Jurkat, Clone E6-1 (cell line): ENCODE results near the gene PABPN1L.
A peak's percentile ranks its signal among the peaks of the same experiment; 100 is the strongest.

Experiments used
- DNase-seq: peaks from one replicate; pipeline ENCODE4 v3.0.0-alpha.2; 2011; ENCODE audit warnings: low read depth, low spot score
- H3K4me3 ChIP-seq: 2 replicates; pipeline ENCODE4 v1.5.1; 2011; ENCODE audit warnings: mild to moderate bottlenecking, low read length, control low read depth, moderate library complexity

The PABPN1L gene

GRCh38 chr16:88886845-88887521 is 20.5 kb upstream of the PABPN1L start:
- H3K4me3 ChIP-seq = no peak overlapping the region
- no peak for DNase-seq

GRCh38 chr16:88886420-88886844 is 20.0 kb upstream of the PABPN1L start:
- no peak for DNase-seq
- H3K4me3 ChIP-seq = no peak overlapping the region

GRCh38 chr16:88885693-88886280 is 19.3 kb upstream of the PABPN1L start:
- DNase-seq = no peak
- H3K4me3 ChIP-seq = no peak overlapping the region

- DNase-seq = no peak
- no peak overlapping the region for H3K4me3 ChIP-seq
Measured at GRCh38 chr16:88884569-88885271, 18.3 kb upstream of the PABPN1L start.

GRCh38 chr16:88883946-88884345 is 17.5 kb upstream of the PABPN1L start:
- no peak for DNase-seq

DNA sequence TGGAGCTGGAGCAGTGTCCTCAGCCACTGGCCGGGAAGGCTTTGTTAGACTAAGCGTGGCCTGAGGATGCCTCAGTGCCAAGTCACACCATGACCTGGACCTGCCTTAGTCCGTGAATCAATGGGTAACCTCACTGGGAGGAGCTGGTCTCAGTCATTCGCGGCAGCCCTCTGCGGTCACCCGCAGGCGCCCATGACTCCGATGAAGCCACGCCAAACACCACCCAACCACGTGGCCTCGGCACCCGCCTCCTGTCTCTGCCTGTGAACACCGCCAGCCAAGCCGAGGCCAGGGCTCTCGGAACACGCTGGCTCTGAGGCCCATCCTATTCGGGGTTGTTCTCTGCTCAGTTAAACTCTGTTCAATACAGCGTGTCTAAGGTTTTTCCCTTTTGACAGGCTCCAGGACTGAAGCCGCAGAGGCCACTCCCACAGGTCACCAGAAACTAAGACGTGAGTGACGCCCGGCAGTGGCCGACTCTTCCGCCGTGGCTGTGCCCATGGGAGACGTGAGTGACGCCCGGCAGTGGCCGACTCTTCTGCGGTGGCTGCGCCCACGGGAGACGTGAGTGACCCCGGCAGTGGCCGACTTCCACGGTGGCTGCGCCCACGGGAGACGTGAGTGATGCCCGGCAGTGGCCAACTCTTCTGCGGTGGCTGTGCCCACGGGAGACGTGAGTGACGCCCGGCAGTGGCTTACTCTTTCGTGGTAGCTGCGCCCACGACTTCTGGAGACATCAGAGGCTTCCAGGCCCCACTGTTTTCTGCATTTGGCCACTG is 16.8 kb upstream of the PABPN1L start:
- no peak for DNase-seq
- no peak overlapping the region for H3K4me3 ChIP-seq

More at GRCh38 chr16:88883946-88884345, 17.5 kb upstream of the PABPN1L start:
- H3K4me3 ChIP-seq = no peak overlapping the region

DNA sequence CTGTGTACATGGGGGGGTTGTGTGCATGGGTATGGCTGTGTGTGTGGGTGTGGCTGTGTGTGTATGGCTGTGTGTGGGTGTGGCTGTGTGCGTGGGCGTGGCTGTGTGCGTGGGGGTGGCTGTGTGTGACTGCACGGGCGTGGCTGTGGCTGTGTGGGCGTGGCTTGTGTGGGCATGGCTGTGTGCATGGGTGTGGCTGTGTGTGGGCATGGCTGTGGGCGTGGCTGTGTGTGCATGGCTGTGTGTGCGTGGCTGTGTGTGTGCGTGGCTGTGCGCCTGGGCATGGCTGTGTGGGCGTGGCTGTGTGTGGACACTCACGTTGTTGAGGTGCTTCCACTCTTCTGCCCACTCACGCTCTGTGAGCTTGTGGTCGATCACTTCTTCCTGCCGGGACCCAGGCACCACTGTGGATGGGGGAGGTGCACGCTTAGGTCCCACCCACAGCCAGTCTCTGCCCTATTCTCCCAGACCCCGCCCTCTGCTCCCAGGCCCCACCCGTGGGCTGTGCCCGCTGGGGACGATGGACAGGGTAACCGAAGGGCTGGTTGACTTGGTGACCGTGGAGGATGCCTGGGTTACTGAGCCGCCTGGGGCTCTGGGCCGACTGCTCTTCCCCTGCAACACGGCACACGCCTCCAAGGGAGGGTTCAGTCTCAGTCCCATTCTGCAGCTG is 16.0 kb upstream of the PABPN1L start:
- H3K4me3 ChIP-seq = no peak overlapping the region
- peak; percentile 35 for DNase-seq

DNA sequence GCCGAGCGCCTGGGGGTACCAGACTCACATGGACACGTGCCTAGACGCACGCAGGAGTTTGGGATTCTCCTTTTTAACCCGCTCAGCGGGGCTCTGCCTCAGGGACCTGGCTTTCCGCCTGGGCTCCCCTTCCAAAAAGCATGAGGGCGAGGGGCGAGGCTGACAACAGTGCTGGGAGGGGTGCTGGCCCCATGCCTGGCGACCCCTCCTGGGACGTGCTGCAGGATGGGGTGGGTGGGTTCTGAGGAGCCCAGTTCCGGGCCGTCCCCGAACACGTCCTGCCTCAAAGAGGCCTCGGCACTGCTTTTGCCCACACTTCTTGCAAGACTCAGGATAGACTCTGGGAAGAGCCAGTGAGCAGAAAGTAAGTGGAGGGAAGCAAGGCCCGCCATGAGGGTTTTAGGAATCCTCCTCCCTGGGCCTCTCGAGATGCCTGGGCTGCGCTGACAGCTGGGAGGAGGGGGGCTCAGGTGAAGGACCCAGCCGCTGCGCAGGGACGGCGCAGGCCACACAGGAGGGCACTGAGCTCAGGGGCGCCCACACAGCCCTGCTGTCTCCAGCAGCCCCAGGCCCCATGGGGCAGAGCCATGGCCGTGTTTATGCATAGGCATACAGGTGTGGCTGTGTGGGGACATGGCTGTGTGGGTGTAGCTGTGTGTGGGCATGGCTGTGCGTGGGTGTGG is 15.4 kb upstream of the PABPN1L start:
- no peak overlapping the region for H3K4me3 ChIP-seq

DNA sequence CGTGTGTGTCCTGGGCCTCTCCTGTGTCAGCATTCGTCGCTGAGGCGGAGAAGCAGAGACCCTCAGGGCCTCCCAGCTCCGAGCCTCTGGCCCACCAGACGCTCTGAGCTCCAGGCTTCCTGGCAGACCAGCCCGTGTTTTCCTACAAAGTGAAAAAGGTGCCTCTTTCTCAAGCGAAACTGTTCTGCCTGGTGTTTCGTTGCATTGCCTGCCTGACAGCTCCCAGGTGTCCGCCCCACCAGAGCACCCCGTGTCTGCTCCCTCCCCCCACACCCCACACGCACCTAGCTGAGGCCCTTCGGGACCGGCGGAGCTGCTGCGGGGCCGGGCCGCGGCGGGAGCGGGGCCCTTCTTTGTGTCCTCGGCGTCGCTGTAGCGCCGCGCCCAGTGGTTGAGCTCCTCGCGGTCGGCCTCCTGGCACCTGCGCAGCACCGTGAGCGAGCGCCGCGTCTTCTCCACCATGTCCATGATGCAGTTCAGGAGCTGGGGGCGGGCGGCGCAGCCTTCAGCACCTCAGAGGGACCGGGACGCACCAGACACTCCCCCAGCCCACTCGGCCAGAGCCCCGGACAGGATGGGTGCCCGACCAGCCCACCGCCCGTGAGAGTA is 14.7 kb upstream of the PABPN1L start:
- H3K4me3 ChIP-seq = no peak overlapping the region
- no peak for DNase-seq

More for the DNA sequence above, 15.4 kb upstream of the PABPN1L start:
- no peak for DNase-seq

DNA sequence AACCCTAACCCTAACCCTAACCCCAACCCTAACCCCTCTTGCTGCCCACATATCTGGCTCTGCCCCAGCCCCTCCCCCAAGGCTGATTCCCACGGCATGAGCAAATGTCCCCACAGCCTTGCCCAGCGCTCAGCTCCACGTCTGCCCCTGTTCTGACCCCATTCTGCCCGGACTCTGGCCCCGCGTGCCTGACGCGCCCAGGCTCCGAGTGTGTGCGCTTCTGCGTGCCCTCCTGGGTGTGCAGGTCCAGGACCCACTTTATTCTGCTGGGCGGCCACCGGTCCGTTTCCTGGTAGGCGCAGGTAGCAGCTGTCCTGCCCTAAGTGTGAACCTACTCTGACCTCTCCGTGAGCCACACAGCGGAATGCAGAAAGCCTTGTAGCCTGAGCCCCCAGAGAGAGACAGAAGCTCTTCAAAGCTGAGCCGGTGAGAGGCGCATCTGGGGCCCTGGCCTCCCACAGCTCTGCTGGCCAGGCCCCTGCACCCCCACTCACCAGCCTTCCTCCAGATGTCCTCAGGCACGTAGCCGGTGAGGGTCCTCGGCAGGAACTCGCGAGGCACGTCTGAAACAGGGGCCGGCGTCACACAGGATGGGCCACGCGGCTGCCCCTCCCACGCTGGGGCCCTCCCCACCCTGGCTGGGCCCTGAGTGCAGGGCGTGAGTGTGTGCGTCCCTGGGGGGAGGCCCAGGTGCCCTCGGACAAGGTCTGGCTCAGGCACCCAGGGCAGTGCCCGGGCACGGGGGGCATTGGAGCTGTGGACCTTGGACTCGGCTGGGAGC is 14.0 kb upstream of the PABPN1L start:
- H3K4me3 ChIP-seq = no peak overlapping the region
- DNase-seq = no peak

DNA sequence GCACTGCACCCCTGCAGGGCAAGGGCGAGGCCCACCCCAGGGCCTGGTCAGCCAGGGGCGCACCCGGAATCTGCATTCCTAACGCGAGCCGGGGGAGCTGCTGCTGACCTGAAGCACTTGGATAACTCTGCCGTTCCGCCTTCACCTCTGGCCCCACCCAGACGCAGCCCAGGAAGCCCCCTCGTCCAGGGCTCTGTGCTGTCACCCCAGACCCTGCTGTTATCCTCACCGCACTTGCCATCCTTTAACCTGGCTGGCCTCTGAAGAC is 13.3 kb upstream of the PABPN1L start:
- no peak overlapping the region for H3K4me3 ChIP-seq
- no peak for DNase-seq

DNA sequence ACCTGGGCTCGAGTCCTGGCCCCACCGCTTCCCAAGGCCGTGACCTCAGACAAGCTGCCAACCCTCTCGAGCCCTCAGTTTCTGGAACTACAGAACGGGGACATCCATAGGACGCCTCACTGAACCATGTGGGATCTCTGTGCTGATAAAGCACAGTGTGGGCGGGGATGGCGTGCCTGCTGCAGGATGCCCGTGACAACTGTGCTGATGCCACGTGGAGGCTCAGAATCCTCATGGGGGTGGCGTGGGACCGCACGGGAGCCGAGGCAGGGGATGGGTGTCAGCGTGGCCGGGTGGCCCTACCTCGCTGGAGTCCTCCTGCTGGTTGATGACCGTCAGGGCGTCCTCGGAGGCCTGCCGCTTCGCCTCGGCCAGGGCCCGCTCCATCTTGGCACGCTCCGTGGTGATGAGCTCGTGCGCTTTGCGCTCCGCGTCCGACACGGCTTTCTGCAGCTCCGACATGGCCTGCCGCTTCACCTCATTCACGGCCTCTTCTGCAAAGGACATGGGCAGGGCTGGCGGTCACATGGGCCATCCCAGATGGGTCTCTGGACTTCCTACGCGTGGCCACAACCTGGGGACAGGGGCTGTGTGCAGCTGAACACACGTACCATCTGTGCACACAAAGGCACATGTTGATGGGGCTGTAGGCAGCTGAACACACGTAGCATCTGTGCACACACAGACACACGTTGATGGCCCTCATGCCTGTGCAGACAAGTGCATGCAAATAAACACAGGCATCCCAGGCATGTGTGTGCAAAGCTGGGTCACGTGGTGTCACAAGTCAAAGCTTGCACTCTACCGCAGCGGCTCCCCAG is 12.7 kb upstream of the PABPN1L start:
- DNase-seq = no peak
- H3K4me3 ChIP-seq = no peak overlapping the region

DNA sequence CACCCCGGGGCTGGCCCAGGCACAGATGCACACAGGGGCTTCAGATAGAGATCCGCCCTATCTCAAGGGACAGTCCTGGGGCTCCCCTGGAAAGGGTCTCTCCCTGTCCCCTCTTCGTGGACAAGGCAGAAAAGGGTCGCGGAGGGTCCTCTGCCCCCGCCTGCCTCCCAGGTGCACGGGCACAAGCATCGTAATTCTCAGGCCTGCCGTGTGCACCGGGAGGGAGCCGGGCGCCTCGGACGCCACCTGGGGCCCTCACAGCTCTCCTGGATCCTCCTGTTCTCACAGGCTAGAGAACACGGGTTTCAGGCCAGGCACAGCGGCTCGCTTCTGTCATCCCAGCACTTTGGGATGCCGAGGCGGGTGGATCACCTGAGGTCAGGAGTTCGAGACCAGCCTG is 11.9 kb upstream of the PABPN1L start:
- DNase-seq = no peak
- no peak overlapping the region for H3K4me3 ChIP-seq

DNA sequence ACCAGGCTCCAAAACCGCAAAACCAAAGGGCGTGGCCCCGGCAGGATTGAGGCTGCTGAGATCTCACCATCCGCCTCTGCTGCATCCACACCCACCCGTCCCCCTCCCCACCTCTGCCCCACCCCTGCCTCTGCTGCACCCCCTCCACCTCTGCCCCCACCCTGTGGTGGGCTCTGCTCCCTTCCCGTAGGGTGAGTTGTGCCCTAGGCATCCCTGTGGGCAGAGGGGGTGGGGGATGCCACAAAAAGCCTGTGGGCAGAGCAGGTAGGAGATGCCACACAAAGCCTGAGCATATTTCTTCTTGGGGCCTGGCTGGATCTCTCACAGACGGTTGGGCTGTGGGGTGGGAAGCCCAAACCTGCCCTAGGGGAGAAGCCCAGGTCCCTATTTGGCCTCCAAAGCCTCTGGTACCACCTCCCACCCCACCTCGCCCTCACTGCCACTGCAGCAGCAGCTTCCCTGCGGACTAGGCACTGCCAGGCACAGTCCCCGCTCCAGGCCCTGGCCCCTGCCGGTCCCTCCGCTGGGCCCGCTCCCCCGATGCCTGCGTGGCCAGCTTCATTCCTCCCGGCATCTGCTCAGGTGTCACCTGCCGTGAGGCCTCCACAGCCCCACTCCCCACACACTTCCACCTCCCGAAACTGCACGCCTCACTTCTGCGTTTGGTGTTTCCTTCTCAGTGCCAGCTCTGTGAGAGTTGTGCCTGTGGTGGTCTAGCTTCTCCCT is 11.3 kb upstream of the PABPN1L start:
- H3K4me3 ChIP-seq = no peak overlapping the region
- no peak for DNase-seq

- H3K4me3 ChIP-seq = no peak overlapping the region
- no peak for DNase-seq
Measured at GRCh38 chr16:88876942-88877526, 10.6 kb upstream of the PABPN1L start.

DNA sequence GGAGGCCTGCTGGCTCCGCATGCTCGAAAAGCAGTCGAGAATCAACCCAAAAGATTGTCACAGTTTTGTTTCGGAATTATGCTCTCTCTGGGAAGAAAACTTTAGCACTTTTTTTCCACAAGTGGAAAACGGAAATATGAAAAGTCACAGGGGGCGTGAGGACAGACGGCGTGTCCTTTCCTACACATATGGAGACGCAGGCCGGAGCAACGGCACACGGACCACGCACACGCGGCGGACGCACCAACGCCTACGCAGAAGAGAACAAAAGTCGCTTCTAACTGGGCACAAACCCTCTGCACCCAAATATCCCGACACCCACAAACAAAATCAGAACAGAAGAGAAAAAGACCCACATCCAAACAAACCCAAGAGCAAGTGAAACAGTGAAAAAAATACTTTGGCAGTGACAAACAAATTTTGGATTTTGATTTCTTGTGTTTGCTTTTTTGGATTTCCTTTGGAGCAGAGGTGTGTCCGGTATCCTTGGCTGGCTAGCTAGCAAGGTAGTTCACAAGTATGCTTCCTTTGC is 9.3 kb upstream of the PABPN1L start:
- no peak overlapping the region for H3K4me3 ChIP-seq
- DNase-seq = no peak
